Measurements from ENCODE around the gene ASIC4. TPM values are rescaled to one million over a fixed set of nuclear protein-coding genes. Genes with fewer than 3 reads are reported as not detected.
A peak's percentile ranks its signal among the peaks of the same experiment; 100 is the strongest.

ASIC4 gene
- total and polyA plus RNA-seq, 9 of the 15 experiments (the other 6 are each of a cell fraction or from before 2014, with no cell fraction given): 0.07 to 19.2 (median 4.8) TPM

DNA sequence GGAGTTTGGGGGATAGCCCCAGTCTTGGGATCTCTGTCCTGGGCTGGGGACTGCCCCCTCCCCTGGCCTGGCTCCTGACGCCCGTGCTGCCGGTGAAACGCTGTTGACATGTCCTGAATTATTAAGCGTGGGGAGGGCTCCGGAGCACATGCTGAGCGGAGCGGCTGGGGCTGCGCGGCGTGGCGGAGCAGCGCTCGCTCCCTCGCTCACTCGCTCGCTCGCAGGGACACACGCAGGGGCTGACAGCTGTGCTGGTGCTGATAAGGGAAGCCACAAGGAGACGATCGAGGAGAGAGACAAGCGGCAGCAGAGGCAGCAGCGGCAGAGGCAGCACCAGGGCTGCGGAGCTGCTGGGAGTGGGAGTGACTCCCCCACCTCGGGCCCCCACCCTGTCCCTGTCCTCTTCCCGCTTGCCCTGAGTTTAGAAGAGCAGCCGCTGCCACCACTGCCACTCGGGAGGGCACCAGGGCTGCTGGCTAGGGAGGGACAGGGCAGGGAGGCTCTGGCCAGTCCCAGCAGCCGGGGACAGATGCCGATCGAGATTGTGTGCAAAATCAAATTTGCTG, at the start of gene ASIC4 (continued):
- TF ChIP-seq, protein P1, sequence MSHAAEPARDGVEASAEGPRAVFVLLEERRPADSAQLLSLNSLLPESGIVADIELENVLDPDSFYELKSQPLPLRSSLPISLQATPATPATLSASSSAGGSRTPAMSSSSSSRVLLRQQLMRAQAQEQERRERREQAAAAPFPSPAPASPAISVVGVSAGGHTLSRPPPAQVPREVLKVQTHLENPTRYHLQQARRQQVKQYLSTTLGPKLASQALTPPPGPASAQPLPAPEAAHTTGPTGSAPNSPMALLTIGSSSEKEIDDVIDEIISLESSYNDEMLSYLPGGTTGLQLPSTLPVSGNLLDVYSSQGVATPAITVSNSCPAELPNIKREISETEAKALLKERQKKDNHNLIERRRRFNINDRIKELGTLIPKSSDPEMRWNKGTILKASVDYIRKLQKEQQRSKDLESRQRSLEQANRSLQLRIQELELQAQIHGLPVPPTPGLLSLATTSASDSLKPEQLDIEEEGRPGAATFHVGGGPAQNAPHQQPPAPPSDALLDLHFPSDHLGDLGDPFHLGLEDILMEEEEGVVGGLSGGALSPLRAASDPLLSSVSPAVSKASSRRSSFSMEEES (CRISPR knock-in tag; IDR thresholded peaks at IDR 0.05): no peak
- TF ChIP-seq, protein P2, sequence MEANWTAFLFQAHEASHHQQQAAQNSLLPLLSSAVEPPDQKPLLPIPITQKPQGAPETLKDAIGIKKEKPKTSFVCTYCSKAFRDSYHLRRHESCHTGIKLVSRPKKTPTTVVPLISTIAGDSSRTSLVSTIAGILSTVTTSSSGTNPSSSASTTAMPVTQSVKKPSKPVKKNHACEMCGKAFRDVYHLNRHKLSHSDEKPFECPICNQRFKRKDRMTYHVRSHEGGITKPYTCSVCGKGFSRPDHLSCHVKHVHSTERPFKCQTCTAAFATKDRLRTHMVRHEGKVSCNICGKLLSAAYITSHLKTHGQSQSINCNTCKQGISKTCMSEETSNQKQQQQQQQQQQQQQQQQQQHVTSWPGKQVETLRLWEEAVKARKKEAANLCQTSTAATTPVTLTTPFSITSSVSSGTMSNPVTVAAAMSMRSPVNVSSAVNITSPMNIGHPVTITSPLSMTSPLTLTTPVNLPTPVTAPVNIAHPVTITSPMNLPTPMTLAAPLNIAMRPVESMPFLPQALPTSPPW (CRISPR knock-in tag; IDR thresholded peaks at IDR 0.05): peak; percentile 93
- TF ChIP-seq CGGBP1 (CRISPR knock-in tag; IDR thresholded peaks at IDR 0.05) (no peak), PTRF (tag; IDR thresholded peaks at IDR 0.05) (no peak), POU5F1 (IDR thresholded peaks at IDR 0.05; ENCODE audit: borderline replicate concordance, low read depth, low read length, partially characterized antibody) (no peak), CUX1 (CRISPR knock-in tag; IDR thresholded peaks at IDR 0.05) (no peak), SREBF1 (IDR thresholded peaks at IDR 0.05; ENCODE audit: borderline replicate concordance, low read depth, low read length) (no peak), ZNF561 (CRISPR knock-in tag; conservative IDR thresholded peaks at IDR 0.05) (no peak)
- TF ChIP-seq, protein P3, sequence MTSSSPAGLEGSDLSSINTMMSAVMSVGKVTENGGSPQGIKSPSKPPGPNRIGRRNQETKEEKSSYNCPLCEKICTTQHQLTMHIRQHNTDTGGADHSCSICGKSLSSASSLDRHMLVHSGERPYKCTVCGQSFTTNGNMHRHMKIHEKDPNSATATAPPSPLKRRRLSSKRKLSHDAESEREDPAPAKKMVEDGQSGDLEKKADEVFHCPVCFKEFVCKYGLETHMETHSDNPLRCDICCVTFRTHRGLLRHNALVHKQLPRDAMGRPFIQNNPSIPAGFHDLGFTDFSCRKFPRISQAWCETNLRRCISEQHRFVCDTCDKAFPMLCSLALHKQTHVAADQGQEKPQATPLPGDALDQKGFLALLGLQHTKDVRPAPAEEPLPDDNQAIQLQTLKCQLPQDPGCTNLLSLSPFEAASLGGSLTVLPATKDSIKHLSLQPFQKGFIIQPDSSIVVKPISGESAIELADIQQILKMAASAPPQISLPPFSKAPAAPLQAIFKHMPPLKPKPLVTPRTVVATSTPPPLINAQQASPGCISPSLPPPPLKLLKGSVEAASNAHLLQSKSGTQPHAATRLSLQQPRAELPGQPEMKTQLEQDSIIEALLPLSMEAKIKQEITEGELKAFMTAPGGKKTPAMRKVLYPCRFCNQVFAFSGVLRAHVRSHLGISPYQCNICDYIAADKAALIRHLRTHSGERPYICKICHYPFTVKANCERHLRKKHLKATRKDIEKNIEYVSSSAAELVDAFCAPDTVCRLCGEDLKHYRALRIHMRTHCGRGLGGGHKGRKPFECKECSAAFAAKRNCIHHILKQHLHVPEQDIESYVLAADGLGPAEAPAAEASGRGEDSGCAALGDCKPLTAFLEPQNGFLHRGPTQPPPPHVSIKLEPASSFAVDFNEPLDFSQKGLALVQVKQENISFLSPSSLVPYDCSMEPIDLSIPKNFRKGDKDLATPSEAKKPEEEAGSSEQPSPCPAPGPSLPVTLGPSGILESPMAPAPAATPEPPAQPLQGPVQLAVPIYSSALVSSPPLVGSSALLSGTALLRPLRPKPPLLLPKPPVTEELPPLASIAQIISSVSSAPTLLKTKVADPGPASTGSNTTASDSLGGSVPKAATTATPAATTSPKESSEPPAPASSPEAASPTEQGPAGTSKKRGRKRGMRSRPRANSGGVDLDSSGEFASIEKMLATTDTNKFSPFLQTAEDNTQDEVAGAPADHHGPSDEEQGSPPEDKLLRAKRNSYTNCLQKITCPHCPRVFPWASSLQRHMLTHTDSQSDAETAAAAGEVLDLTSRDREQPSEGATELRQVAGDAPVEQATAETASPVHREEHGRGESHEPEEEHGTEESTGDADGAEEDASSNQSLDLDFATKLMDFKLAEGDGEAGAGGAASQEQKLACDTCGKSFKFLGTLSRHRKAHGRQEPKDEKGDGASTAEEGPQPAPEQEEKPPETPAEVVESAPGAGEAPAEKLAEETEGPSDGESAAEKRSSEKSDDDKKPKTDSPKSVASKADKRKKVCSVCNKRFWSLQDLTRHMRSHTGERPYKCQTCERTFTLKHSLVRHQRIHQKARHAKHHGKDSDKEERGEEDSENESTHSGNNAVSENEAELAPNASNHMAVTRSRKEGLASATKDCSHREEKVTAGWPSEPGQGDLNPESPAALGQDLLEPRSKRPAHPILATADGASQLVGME (CRISPR knock-in tag; IDR thresholded peaks at IDR 0.05): peak; percentile 91

Measured in K562 (cell line).